ENCODE measurements around the gene RNF8. TPM values are rescaled to one million over a fixed set of nuclear protein-coding genes. Genes with fewer than 3 reads are reported as not detected.

RNF8 gene
- total and polyA plus RNA-seq, 2 donors (not counting 3 experiments of a cell fraction or from before 2014, with no cell fraction given): 16.6 to 27.3 TPM

DNA sequence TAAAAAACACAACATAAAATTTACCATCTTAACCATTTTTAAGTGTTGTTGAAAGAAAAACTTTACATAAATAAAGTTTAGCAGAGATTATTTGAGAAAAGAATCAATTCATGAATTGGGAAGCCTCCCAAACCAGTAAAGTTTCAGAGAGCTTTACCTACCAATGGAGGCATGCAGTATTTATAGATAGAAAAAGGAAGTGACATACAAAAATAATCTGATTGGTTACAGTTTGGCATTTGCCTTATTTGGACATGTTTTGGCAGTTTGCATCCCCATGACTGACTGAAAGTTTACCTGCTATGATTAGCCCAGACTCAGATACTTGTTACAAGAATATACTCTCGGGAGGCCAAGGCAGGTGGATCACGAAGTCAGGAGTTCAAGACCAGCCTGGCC lies 75.6 kb downstream of the RNF8 start:
- Histone ChIP-seq H3K4me3 (replicated peaks in 1 of 3; ENCODE audit: insufficient read depth in 1 of 3, low read depth in 1 of 3, low read length in 3 of 3) (no peak overlapping the region), H3K9me3 (replicated peaks; ENCODE audit: control insufficient read depth, insufficient read depth, low read length) (no peaks in the 10 kb centered on the region), H3K4me2 (ENCODE audit: insufficient read depth, low read length) (no peak overlapping the region), H2AFZ (ENCODE audit: low read depth, low read length) (no peak overlapping the region), H4K20me1 (replicated peaks; ENCODE audit: control insufficient read depth, extremely low read depth, insufficient read depth, low read length) (no peaks in the 10 kb centered on the region), H3K9ac (replicated peaks; ENCODE audit: extremely low read depth, insufficient read depth, low read length) (no peak overlapping the region), H3K27me3 (ENCODE audit: control insufficient read depth in 2 of 2, insufficient read depth in 2 of 2, low read length in 2 of 2) (peaks cover 4 to 24% of the 10 kb centered on the region in 2 experiments), H3K27ac (ENCODE audit: insufficient read depth, low read depth, low read length) (no peak overlapping the region), H3K4me1 (ENCODE audit: control insufficient read depth, extremely low read depth, insufficient read depth, low read length) (peaks cover 13% of the 10 kb centered on the region), H3K36me3 (ENCODE audit: control insufficient read depth in 2 of 2, extremely low read depth in 1 of 2, insufficient read depth in 2 of 2, low read length in 2 of 2) (no peaks in the 10 kb centered on the region), H3K79me2 (ENCODE audit: control insufficient read depth, insufficient read depth, low read length) (peaks cover 10% of the 10 kb centered on the region), H3K9me1 (replicated peaks; ENCODE audit: control insufficient read depth, extremely low read depth, insufficient read depth, low read length) (no peaks in the 10 kb centered on the region)
- POLR2A ChIA-PET: no interaction called here
- BruUV-seq (replicated peaks): no TSS peak
- TF ChIP-seq EZH2 (IDR thresholded peaks at IDR 0.05; ENCODE audit: borderline replicate concordance, low read depth, low read length, severe bottlenecking): no peak
- TF ChIP-seq, protein P1, sequence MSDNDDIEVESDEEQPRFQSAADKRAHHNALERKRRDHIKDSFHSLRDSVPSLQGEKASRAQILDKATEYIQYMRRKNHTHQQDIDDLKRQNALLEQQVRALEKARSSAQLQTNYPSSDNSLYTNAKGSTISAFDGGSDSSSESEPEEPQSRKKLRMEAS (IDR thresholded peaks at IDR 0.05; ENCODE audit: insufficient read depth, insufficient read length): no peak
- CTCF ChIA-PET: interaction anchor here (1.1 kb wide), 1 partner anchor 10 kb away, joined by 3 read pairs; no protein-coding TSS in a partner anchor
- DNase-seq (ENCODE audit: low read depth, low spot score): no peak
- no peak for FAIRE-seq
- dilution Hi-C loops (cut with MboI; ENCODE audit: extremely low pct_ligation_motif_present, low sequenced_read_pairs) (no loop called here), intact Hi-C loops (cut with micrococcal nuclease) (no loop called here)

DNA sequence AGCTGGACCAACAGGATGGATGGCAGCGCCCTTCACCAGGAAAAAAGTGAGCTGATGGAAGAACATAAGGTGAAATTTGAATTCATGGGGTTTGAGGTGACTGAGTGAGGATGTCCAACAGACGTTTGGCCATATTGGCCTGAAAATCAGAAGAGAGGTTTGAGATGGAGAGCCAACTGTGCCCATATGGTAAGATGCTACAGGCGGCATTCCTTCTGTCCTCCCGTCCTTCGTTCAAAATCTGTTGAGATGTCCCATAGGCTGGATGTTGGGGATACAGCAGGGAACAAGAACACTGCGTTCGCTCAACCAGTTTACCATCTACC lies 78.8 kb downstream of the RNF8 start:
- dilution Hi-C loops (cut with MboI; ENCODE audit: extremely low pct_ligation_motif_present, low sequenced_read_pairs): no loop called here
- Histone ChIP-seq H3K9me1 (replicated peaks; ENCODE audit: control insufficient read depth, extremely low read depth, insufficient read depth, low read length) (no peaks in the 10 kb centered on the region), H2AFZ (ENCODE audit: low read depth, low read length) (peak overlapping the region; percentile 99), H3K36me3 (ENCODE audit: control insufficient read depth in 2 of 2, extremely low read depth in 1 of 2, insufficient read depth in 2 of 2, low read length in 2 of 2) (peaks cover 0 to 7% of the 10 kb centered on the region in 2 experiments), H3K79me2 (ENCODE audit: control insufficient read depth, insufficient read depth, low read length) (peaks cover 13% of the 10 kb centered on the region), H3K9ac (replicated peaks; ENCODE audit: extremely low read depth, insufficient read depth, low read length) (peak overlapping the region; percentile 80), H3K4me1 (ENCODE audit: control insufficient read depth, extremely low read depth, insufficient read depth, low read length) (peaks cover 13% of the 10 kb centered on the region), H3K27me3 (ENCODE audit: control insufficient read depth in 2 of 2, insufficient read depth in 2 of 2, low read length in 2 of 2) (peaks cover 2 to 7% of the 10 kb centered on the region in 2 experiments), H3K9me3 (replicated peaks; ENCODE audit: control insufficient read depth, insufficient read depth, low read length) (no peaks in the 10 kb centered on the region), H3K27ac (ENCODE audit: insufficient read depth, low read depth, low read length) (peak overlapping the region; percentile 31), H3K4me2 (ENCODE audit: insufficient read depth, low read length) (peak overlapping the region; percentile 95), H4K20me1 (replicated peaks; ENCODE audit: control insufficient read depth, extremely low read depth, insufficient read depth, low read length) (no peaks in the 10 kb centered on the region), H3K4me3 (replicated peaks in 1 of 3; ENCODE audit: insufficient read depth in 1 of 3, low read depth in 1 of 3, low read length in 3 of 3) (peak overlapping the region; percentile 85 to 88 (median 87))
- TSS peak; percentile 92 for BruUV-seq (replicated peaks)
- CTCF ChIA-PET: interaction anchor here (1.5 kb wide), 1 partner anchor 133 kb away, joined by 3 read pairs; no protein-coding TSS in a partner anchor
- POLR2A ChIA-PET: no interaction called here
- FAIRE-seq: no peak
- TF ChIP-seq EZH2 (IDR thresholded peaks at IDR 0.05; ENCODE audit: borderline replicate concordance, low read depth, low read length, severe bottlenecking): no peak
- intact Hi-C loops (cut with micrococcal nuclease): no loop called here
- DNase-seq (ENCODE audit: low read depth, low spot score): no peak
